Mucosa of rectum (tissue), 2 donors: Measurements from ENCODE around the gene PIAS4.

Experiments used
- H3K27ac ChIP-seq, 2 donors: one replicate each; pipeline ENCODE4 v1.7.0; 2013; ENCODE audit warnings: inconsistent platforms in 2 of 2, low read depth in 2 of 2, low read length in 2 of 2
- H3K27me3 ChIP-seq, 2 donors: one replicate each; pipeline ENCODE4 v1.7.0; 2013; ENCODE audit warnings: low read length in 2 of 2; ENCODE audit not compliant: control insufficient read depth in 2 of 2, insufficient read depth in 2 of 2
- H3K36me3 ChIP-seq, 2 donors: one replicate each; pipeline ENCODE4 v1.7.0; 2013; ENCODE audit warnings: low read length in 2 of 2; ENCODE audit not compliant: control insufficient read depth in 2 of 2, insufficient read depth in 2 of 2
- H3K4me1 ChIP-seq, 2 donors: one replicate each; pipeline ENCODE4 v1.7.0; 2013; ENCODE audit warnings: low read length in 2 of 2, mild to moderate bottlenecking in 1 of 2; ENCODE audit not compliant: control insufficient read depth in 2 of 2, insufficient read depth in 2 of 2
- H3K4me3 ChIP-seq, 2 donors: one replicate each; pipeline ENCODE4 v1.7.0; 2013; ENCODE audit warnings: low read length in 2 of 2
- H3K9ac ChIP-seq, 2 donors: one replicate each; pipeline ENCODE4 v1.7.0; 2013; ENCODE audit warnings: low read length in 2 of 2, low read depth in 1 of 2, mild to moderate bottlenecking in 1 of 2
- H3K9me3 ChIP-seq, 2 donors: one replicate each; pipeline ENCODE4 v1.7.0; 2013; ENCODE audit warnings: low read length in 2 of 2; ENCODE audit not compliant: control insufficient read depth in 2 of 2
- donor health status: healthy.
- donor health status: Normal muscosa, but diverticular disease.

Gene PIAS4

DNA sequence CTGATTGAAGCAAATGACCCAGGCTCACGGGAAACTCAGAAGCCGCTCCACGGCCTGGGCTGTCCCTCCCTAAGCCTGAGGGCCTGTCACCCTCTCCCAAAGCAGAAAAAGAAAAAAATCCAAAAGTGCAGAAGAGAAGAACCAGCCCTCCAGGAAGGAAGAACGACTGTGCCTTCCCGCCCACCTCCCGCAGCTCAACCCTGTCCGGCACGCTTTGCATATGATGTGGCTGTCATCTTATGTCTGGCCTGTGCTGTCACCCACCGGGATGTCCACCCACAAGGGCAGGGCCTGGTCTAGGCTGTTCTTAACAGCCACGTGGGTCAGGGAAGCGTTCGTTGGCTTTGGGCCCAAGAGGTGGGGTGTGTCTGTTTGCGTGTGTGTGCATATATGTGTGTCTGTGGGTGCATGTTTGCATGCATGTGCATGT is 45.5 kb downstream of the PIAS4 start:
- H3K36me3 ChIP-seq, result peaks cover 46 to 51% of the 10 kb centered on the region in 2 donors
- H3K9me3 ChIP-seq, result no peaks in the 10 kb centered on the region
- H3K9ac ChIP-seq, result peak overlapping the region; percentile 63 to 65
- peak overlapping the region; percentile 26 to 46 for H3K4me3 ChIP-seq
- H3K27ac ChIP-seq, result peak overlapping the region; percentile 93 to 96
- peaks cover 43 to 59% of the 10 kb centered on the region in 2 donors for H3K4me1 ChIP-seq
- no peaks in the 10 kb centered on the region for H3K27me3 ChIP-seq

DNA sequence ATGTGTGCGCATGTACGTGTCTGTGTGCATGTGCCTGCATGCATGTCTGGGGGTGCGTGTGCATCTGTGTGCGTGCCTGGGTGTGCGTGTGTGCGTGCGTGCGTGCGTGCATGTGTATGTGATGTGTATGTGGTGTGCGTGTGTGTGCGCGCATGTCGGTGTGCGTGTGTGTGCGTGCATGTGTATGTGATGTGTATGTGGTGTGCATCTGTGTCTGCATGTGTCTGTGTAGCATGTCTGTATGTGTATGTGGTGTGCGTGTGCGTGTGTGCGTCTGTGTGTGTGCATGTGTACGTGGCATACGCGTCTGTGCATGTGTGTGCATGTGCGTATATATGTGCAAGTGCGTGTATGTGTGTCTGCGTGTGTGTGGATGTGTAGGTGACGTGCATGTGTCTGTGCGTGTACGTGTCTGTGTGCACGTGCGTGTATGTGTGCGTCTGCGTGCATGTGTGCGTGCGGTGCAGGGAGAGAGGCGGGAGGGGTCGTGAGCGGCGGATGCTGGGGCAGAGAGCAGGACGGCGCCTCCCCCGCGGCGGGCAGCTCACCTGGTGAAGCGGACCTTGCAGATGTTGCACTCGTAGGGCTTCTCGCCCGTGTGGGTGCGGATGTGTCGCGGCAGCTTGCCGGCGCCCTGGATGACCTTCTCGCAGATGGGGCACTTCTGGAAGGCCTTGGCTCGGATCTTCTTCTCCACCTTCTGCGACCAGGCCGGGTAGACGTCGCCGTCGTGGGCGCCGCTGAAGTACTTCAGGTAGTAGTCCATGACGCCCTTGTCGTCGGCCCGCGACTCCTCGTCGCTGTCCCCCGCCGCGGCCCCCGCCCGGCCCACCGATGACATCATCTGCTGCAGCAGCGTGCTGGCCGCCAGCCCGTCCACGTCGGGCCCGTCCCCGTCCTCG is 46.1 kb downstream of the PIAS4 start:
- Histone ChIP-seq H3K9ac (peak overlapping the region; percentile 63 to 65), H3K4me1 (peaks cover 50 to 64% of the 10 kb centered on the region in 2 donors), H3K9me3 (no peaks in the 10 kb centered on the region), H3K27me3 (no peaks in the 10 kb centered on the region), H3K27ac (peak overlapping the region; percentile 93 to 96), H3K36me3 (peaks cover 43 to 45% of the 10 kb centered on the region in 2 donors), H3K4me3 (peak overlapping the region; percentile 26 to 46)

DNA sequence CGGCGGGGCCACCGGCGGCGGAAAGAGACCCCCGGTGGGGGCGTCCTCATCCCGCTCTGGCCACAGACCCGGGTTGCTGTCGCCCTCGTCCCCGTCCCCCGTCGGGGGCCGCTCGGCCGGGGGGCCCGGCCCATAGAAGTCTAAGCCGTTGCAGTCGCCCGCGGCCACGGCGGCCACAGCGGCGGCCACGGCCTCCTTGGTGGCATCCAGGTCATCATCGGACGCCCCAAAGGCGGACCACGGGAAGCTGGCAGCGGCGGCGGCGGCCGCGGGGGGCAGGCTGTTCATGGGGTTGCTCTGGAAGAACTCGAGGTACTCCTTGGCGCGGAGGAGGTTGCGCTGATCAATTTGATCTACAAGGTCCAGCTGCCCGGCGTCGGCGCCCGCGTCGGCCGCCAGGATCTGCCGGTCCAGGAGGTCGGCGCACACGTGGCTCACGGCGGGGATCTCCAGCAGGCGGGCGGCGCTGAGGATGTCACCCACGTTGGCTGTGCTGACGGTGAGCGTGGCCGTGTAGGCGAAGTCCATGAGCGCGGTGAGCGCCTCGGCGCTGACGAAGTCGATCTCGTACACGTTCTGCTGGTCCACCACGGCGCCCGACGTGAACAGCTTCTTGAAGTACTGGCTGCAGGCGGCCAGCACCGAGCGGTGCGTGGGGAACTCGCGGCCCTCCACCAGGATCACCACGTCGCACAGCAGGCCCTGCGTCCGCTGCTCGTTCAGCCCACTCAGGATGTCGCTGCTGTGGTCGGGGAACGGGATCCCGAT is 47.1 kb downstream of the PIAS4 start:
- Histone ChIP-seq H3K9me3 (no peaks in the 10 kb centered on the region), H3K36me3 (peaks cover 38 to 40% of the 10 kb centered on the region in 2 donors), H3K9ac (peak overlapping the region in 1 of 2 donors; percentile 55)

DNA sequence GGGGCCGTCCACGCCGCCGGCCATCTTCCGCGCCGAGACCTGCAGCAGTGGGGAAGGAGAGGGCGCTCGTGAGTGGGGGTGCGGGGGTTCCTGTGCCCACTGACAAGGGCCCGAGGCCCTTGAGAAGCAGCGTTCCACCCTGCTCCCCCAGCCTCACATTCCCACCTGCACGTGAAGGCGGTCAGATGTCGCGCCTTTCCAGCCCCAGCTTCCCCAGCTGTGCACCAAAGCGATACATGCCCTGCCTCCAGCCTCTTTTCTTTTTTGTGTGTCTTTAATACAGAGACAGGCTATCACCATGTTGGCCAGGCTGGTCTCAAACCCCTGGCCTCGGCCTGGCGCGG is 47.6 kb downstream of the PIAS4 start:
- H3K36me3 ChIP-seq, result peaks cover 36 to 38% of the 10 kb centered on the region in 2 donors

More for the DNA sequence above, 47.1 kb downstream of the PIAS4 start:
- Histone ChIP-seq H3K27ac (peak overlapping the region; percentile 93 to 96), H3K4me3 (no peak overlapping the region), H3K27me3 (no peaks in the 10 kb centered on the region), H3K4me1 (peaks cover 54 to 69% of the 10 kb centered on the region in 2 donors)

DNA sequence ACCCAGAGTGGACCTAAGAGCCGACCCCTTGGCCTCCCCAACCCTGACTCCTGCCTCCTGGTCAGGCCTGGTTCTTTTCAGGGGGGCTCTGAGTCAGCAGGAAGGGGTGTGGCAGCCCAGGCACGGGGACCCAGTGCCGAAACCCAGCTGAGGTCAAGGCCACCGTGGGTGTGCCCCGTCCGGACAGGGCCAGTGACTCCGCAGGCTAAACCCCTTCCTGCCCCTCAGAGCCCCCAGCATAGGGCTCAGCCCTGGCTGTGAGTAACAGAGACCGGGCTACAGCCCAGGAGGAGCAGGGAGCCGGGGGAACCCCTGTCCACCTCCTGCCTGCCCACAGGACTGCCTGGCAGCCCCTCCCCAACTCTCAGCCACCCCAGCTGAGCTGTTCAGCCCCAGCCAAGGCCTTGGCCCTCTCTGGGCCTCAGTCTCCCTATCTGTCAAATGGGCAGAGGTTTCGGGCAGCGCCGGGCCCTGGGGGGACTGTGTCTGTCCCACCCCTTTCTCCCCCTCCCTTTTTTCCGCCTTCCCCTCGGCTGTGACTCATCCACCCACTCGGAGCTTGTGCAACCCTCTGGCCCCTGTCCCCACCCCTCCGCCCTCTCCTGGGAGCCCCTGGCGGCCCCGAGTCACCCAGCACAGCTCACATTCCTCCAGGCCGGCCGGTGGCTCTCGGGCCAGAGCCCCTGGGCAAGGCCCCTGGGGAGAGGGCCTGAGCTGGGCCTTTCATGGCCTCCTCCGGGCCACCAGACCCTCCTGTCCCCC is 50.6 kb downstream of the PIAS4 start:
- peaks cover 69 to 76% of the 10 kb centered on the region in 2 donors for H3K4me1 ChIP-seq
- no peaks in the 10 kb centered on the region for H3K9me3 ChIP-seq
- no peaks in the 10 kb centered on the region for H3K27me3 ChIP-seq
- H3K27ac ChIP-seq, result peak overlapping the region; percentile 98 to 100
- peak overlapping the region; percentile 74 to 96 for H3K9ac ChIP-seq
- H3K36me3 ChIP-seq, result peaks cover 26 to 27% of the 10 kb centered on the region in 2 donors
- peak overlapping the region; percentile 20 to 72 for H3K4me3 ChIP-seq

More for the DNA sequence above, 47.6 kb downstream of the PIAS4 start:
- H3K4me3 ChIP-seq, result no peak overlapping the region
- H3K27me3 ChIP-seq, result no peaks in the 10 kb centered on the region
- H3K9ac ChIP-seq, result peak overlapping the region in 1 of 2 donors; percentile 2
- H3K4me1 ChIP-seq, result peaks cover 56 to 67% of the 10 kb centered on the region in 2 donors
- peak overlapping the region; percentile 93 to 96 for H3K27ac ChIP-seq
- H3K9me3 ChIP-seq, result no peaks in the 10 kb centered on the region

DNA sequence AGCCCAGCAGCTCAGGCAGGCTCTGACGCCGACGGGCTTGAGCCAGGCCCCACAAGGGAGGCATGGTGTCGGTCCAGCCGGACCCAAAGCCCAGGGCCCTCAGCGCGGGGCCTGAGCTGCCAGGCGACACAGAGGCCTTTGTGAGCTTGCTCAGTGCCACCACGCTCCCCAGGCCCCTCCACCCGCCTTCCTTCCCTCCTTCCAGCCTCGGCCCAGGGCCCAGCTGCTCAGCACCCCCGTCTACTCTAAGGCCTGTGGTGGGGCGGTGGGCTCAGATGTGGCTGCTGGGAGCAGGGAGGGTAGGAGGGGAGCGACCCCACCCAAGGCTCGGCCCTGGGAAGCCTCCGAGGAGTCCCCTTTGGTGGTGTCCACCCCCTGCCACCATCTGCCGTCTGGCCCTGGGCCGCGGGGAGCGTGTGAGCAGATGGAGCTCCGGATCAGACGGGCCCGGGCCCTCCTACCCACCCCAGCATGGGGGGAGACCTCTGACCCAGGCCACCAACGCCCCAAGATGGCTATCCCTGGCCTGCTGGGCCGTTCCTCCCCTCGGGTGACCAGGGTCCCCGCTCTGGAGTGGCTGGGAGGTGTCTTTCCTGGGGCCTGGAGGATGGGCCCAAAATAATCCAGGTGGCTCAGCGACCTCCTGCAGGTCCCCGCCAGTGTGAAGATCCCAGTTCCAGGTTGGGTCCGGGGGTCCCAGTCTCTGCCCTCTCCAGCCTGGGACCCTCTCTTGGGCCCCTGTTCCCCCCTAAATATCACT is 51.3 kb downstream of the PIAS4 start:
- peak overlapping the region; percentile 74 to 96 for H3K9ac ChIP-seq
- H3K4me1 ChIP-seq, result peaks cover 69 to 74% of the 10 kb centered on the region in 2 donors
- H3K27me3 ChIP-seq, result no peaks in the 10 kb centered on the region
- H3K27ac ChIP-seq, result peak overlapping the region; percentile 98 to 100
- H3K9me3 ChIP-seq, result no peaks in the 10 kb centered on the region
- H3K36me3 ChIP-seq, result peaks cover 18 to 20% of the 10 kb centered on the region in 2 donors
- H3K4me3 ChIP-seq, result peak overlapping the region; percentile 54 to 72

DNA sequence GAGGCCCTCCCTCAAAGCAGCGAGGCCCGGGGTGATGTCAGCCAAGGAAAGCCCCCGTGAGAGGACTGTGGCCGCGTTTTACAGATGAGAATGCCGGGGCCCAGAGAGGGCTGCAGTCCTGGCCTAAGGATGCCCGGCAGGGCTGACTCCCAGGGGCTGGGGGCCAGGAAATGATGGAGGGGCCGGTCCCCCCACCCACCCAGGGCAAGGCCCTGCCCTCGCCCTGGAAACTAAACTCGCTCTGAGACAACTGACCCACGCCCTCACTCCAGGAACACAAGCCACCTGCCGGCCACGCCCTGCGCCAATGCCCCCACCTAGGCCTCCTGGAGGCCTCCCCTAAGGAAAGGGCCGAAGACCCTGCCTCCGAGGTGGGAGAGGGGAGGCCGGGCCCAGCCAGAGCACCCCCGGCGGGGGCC is 51.9 kb downstream of the PIAS4 start:
- Histone ChIP-seq H3K27ac (peak overlapping the region; percentile 98 to 100), H3K4me1 (peaks cover 69 to 74% of the 10 kb centered on the region in 2 donors), H3K36me3 (peaks cover 15% of the 10 kb centered on the region in 2 donors), H3K4me3 (peak overlapping the region; percentile 54 to 72), H3K9ac (peak overlapping the region; percentile 74 to 96), H3K9me3 (no peaks in the 10 kb centered on the region), H3K27me3 (no peaks in the 10 kb centered on the region)

DNA sequence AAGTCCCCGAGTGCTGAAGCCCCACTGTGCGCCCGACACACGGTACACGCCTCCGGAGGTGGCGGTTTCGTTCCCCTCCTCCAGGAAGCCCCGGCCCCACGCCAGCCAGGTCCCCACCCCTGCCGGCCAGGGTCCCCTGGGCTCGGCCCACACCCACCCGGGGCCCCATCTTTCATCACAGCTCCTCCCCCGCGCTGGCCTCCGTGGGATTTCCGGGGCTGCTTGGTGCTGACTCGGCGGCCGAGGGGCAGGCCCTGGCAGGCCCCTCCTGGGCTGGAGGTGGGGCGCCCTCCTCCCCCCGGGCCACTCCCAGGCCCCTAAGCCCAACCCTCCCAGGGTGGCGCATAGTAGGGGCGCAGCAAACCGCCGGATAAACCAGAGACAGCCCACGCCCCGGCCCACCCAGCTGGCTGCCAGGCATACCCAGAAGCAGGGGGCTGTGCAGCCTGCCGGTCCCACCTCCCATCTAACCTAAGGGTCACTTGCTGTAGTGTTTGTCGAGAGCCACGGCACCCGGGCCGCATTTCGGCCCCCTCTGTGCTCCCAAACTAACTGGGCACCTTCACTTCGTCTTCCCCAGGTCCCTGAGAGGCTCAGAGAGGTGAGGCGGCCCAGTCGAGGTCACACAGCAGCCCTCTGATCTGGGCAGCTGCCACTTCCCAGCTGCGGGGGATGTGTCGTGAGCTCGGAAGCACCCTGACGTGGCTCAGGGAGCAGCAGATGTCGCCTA is 52.5 kb downstream of the PIAS4 start:
- H3K36me3 ChIP-seq, result peaks cover 9% of the 10 kb centered on the region in 2 donors
- peak overlapping the region; percentile 98 to 100 for H3K27ac ChIP-seq
- H3K4me3 ChIP-seq, result peak overlapping the region; percentile 72 to 79
- peak overlapping the region; percentile 89 to 96 for H3K9ac ChIP-seq
- H3K9me3 ChIP-seq, result no peaks in the 10 kb centered on the region
- peaks cover 65 to 69% of the 10 kb centered on the region in 2 donors for H3K4me1 ChIP-seq
- H3K27me3 ChIP-seq, result no peaks in the 10 kb centered on the region
